Measurements from ENCODE around the gene HSPA1B. TPM values are rescaled to one million over a fixed set of nuclear protein-coding genes. Genes with fewer than 3 reads are reported as not detected.
"Not testable (repeated sequence)": the region's sequence is repeated elsewhere in the genome, so short reads cannot be mapped to it uniquely, and the experiment has no call there.

Gene HSPA1B
- total and polyA plus RNA-seq, 2 experiments from 2014 or later, result 111 to 172 TPM

GRCh38 chr6:31819871-31820299 is 7.7 kb upstream of the HSPA1B start:
- Histone ChIP-seq H3K4me1 (ENCODE audit: insufficient read depth) (peaks cover 36% of the 10 kb centered on the region), H2AFZ (no peak overlapping the region), H3K9me2 (replicated peaks; ENCODE audit: insufficient read depth) (no peaks in the 10 kb centered on the region), H3K4me2 (peak overlapping the region; percentile 4), H3K4me3 (no peak overlapping the region), H3K27ac (peak overlapping the region; percentile 94), H4K20me1 (ENCODE audit: insufficient read depth, poor library complexity, severe bottlenecking) (no peaks in the 10 kb centered on the region), H3K36me3 (replicated peaks; ENCODE audit: insufficient read depth, low read depth) (no peaks in the 10 kb centered on the region), H3K9me3 (ENCODE audit: low read depth) (no peaks in the 10 kb centered on the region), H3K79me2 (peaks cover 21% of the 10 kb centered on the region), H3K27me3 (no peaks in the 10 kb centered on the region)
- no peak for DNase-seq (ENCODE audit: low spot score)
- TF ChIP-seq, protein P1, sequence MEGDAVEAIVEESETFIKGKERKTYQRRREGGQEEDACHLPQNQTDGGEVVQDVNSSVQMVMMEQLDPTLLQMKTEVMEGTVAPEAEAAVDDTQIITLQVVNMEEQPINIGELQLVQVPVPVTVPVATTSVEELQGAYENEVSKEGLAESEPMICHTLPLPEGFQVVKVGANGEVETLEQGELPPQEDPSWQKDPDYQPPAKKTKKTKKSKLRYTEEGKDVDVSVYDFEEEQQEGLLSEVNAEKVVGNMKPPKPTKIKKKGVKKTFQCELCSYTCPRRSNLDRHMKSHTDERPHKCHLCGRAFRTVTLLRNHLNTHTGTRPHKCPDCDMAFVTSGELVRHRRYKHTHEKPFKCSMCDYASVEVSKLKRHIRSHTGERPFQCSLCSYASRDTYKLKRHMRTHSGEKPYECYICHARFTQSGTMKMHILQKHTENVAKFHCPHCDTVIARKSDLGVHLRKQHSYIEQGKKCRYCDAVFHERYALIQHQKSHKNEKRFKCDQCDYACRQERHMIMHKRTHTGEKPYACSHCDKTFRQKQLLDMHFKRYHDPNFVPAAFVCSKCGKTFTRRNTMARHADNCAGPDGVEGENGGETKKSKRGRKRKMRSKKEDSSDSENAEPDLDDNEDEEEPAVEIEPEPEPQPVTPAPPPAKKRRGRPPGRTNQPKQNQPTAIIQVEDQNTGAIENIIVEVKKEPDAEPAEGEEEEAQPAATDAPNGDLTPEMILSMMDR (IDR thresholded peaks at IDR 0.05; ENCODE audit: poor library complexity), result no peak
- TF ChIP-seq EZH2phosphoT487 (IDR thresholded peaks at IDR 0.05; ENCODE audit: low read depth, severe bottlenecking, unreplicated experiment) (no peak), EZH2 (IDR thresholded peaks at IDR 0.05; ENCODE audit: borderline replicate concordance) (no peak)

DNA sequence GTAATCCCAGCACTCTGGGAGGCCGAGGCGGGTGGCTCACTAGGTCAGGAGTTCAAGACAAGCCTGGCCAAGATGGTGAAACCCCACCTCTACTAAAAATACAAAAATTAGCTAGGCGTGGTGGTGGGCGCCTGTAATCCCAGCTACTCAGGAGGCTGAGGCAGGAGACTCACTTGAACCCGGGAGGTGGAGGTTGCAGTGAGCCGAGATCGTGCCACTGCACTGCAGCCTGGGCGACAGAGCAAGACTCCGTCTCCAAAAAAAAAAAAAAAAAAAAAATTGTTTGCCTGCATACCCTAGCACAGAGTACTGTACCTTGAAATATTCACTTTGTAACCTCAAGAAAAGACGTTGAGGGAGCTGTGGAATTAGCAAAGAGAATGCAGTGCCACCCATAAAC is 7.1 kb upstream of the HSPA1B start:
- Histone ChIP-seq H3K27ac (peak overlapping the region; percentile 94), H3K4me2 (peak overlapping the region; percentile 74)
- 93% methylated on average over 10 of the region's 10 CpGs for WGBS (ENCODE audit: low lambda C conversion rate, missing lambda C conversion rate)

DNA sequence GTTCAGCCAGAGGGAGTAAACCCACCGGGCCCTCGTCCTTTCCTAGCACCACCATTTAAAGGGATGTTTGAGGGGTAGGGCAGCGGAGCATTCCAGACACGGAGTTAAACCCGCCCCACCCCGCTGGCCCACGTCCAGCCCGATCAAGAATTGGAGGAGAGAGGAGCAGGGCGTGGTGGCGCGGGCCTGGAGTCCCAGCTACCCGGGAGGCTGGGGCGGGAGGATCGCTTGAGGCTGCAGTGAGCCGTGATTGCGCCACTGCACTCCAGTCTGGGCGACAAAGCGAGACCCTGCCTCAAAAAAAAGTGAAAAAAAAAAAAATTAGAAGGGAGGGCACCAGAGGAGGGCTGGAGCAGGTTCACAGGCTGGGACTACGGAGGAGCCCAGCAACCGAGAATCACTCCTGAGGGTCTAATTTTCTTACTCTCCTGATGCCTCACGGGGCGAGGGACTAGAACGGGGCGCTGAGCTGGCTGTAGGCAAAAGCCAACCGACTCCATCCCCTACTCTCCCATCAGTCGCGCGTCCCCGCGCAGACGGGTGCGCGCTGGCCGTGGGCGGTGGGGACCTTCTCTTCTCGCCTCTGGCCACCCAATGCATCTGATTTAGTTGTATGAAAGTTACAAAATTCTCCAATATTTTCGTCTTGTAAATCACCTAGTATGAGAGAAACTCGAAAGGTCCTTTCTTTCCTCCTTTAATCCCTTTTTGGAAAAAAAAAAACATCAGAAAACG is 6.1 kb upstream of the HSPA1B start:
- no peaks in the 10 kb centered on the region for H4K20me1 ChIP-seq (ENCODE audit: insufficient read depth, poor library complexity, severe bottlenecking)
- no peaks in the 10 kb centered on the region for H3K36me3 ChIP-seq (replicated peaks; ENCODE audit: insufficient read depth, low read depth)
- no peaks in the 10 kb centered on the region for H3K27me3 ChIP-seq
- peak overlapping the region; percentile 74 for H3K4me2 ChIP-seq
- peaks cover 49% of the 10 kb centered on the region for H3K4me1 ChIP-seq (ENCODE audit: insufficient read depth)
- DNase-seq (ENCODE audit: low spot score), result peak; percentile 74
- H3K9me2 ChIP-seq (replicated peaks; ENCODE audit: insufficient read depth), result no peaks in the 10 kb centered on the region
- peak overlapping the region; percentile 94 for H3K27ac ChIP-seq
- H3K4me3 ChIP-seq, result peak overlapping the region; percentile 69
- H2AFZ ChIP-seq, result peak overlapping the region; percentile 89
- H3K79me2 ChIP-seq, result peaks cover 21% of the 10 kb centered on the region
- 6% methylated on average over 38 of the region's 39 CpGs for WGBS (ENCODE audit: low lambda C conversion rate, missing lambda C conversion rate)
- TF ChIP-seq EZH2 (IDR thresholded peaks at IDR 0.05; ENCODE audit: borderline replicate concordance), result no peak
- no peak for TF ChIP-seq EZH2phosphoT487 (IDR thresholded peaks at IDR 0.05; ENCODE audit: low read depth, severe bottlenecking, unreplicated experiment)
- TF ChIP-seq, protein P1 (IDR thresholded peaks at IDR 0.05; ENCODE audit: poor library complexity), result no peak
- no peaks in the 10 kb centered on the region for H3K9me3 ChIP-seq (ENCODE audit: low read depth)

More for the DNA sequence above, 7.1 kb upstream of the HSPA1B start:
- H3K9me3 ChIP-seq (ENCODE audit: low read depth); H3K4me3 ChIP-seq; DNase-seq (ENCODE audit: low spot score); H3K36me3 ChIP-seq (replicated peaks; ENCODE audit: insufficient read depth, low read depth); H3K27me3 ChIP-seq; H3K9me2 ChIP-seq (replicated peaks; ENCODE audit: insufficient read depth); H4K20me1 ChIP-seq (ENCODE audit: insufficient read depth, poor library complexity, severe bottlenecking); H2AFZ ChIP-seq: not testable (repeated sequence)
- H3K4me1 ChIP-seq (ENCODE audit: insufficient read depth), result peaks cover 39% of the 10 kb centered on the region
- peaks cover 21% of the 10 kb centered on the region for H3K79me2 ChIP-seq

DNA sequence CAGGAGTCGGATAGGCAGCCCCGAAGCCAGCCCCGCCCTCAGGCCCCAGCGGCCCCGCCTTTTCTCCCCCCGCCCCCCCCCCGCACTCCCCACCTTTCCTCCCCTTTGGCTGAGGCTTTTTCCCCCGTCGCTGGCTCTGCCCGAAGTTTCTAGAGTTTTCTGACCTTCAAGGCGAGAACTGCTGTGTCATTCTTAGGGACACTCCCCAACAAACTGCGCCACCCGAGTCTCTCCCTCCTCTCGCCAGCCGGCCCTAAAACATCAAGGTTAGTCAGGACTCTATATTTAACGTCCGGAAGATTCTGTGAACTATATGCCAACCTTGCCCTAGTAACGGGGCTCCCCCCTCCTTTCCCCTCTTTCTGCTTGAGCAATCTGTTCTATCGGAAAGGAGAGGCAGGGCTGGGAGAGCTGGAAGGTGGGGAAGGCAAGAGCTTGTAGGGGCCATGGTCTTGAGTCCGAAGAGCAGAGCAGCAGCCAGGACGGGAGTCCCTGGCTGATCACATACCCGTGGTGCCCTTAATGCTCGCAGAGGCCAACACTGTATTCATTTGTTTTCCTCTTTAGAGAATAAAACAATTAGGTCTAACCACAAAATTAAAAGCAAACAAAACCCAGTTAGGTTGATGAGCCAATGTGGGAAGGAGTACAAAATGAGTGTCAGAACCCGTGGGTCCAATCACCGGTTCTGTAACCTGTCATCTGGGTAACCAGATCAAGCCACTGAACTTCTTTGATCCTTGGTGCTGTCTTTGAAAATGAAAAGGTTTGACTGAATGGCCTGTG is 5.3 kb upstream of the HSPA1B start:
- Histone ChIP-seq H3K9me2 (replicated peaks; ENCODE audit: insufficient read depth) (no peaks in the 10 kb centered on the region), H3K9me3 (ENCODE audit: low read depth) (no peaks in the 10 kb centered on the region), H3K79me2 (peaks cover 21% of the 10 kb centered on the region), H3K36me3 (replicated peaks; ENCODE audit: insufficient read depth, low read depth) (no peaks in the 10 kb centered on the region), H3K4me2 (peak overlapping the region; percentile 74), H3K4me3 (peak overlapping the region; percentile 69), H4K20me1 (ENCODE audit: insufficient read depth, poor library complexity, severe bottlenecking) (no peaks in the 10 kb centered on the region), H3K4me1 (ENCODE audit: insufficient read depth) (peaks cover 51% of the 10 kb centered on the region), H3K27ac (peak overlapping the region; percentile 94), H3K27me3 (no peaks in the 10 kb centered on the region), H2AFZ (peak overlapping the region; percentile 89)
- peak; percentile 88 for DNase-seq (ENCODE audit: low spot score)
- TF ChIP-seq EZH2phosphoT487 (IDR thresholded peaks at IDR 0.05; ENCODE audit: low read depth, severe bottlenecking, unreplicated experiment) (no peak), EZH2 (IDR thresholded peaks at IDR 0.05; ENCODE audit: borderline replicate concordance) (no peak)
- TF ChIP-seq, protein P1 (IDR thresholded peaks at IDR 0.05; ENCODE audit: poor library complexity), result no peak
- WGBS (ENCODE audit: low lambda C conversion rate, missing lambda C conversion rate), result 6% methylated on average over 23 of the region's 25 CpGs

DNA sequence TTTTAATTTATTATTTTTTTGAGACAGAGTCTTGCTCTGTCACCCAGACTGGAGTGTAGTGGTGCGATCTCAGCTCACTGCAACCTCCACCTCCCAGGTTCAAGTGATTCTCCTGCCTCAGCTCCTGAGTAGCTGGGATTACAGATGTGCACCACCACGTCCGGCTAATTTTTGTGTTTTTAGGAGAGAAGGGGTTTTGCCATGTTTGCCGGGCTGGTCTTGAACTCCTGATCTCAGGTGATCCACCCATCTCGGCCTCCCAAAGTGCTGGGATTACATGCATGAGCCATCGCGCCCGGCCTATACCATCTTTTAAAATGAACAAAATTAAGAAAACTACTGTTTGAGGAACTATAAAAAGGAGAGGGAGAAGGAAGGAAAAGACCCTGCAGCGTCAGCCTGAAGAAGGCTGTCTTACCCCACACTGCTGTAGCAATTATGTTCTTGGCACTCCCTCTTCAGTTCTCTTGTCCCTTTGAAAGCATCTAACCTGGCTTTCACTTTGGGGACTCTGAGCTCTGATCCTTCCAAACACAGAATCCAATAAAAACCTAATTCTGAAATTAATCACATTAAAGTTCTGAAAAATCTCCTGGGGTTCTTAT is 3.8 kb upstream of the HSPA1B start:
- not testable (repeated sequence) for H3K4me3 ChIP-seq; H4K20me1 ChIP-seq (ENCODE audit: insufficient read depth, poor library complexity, severe bottlenecking); H3K27ac ChIP-seq; H3K36me3 ChIP-seq (replicated peaks; ENCODE audit: insufficient read depth, low read depth); H3K4me2 ChIP-seq; H3K27me3 ChIP-seq; H2AFZ ChIP-seq; H3K9me3 ChIP-seq (ENCODE audit: low read depth); DNase-seq (ENCODE audit: low spot score); H3K9me2 ChIP-seq (replicated peaks; ENCODE audit: insufficient read depth)
- H3K4me1 ChIP-seq (ENCODE audit: insufficient read depth), result peaks cover 43% of the 10 kb centered on the region
- H3K79me2 ChIP-seq, result peaks cover 11% of the 10 kb centered on the region
- WGBS (ENCODE audit: low lambda C conversion rate, missing lambda C conversion rate), result 95% methylated on average over 9 of the region's 9 CpGs

Measured in hepatocyte (in vitro differentiated cells).